NCI-H2196 treated with DMSO at 0.1 percent for 48 hours (cell line): ENCODE results near the gene MACROD2.
"Not testable (repeated sequence)": the region's sequence is repeated elsewhere in the genome, so short reads cannot be mapped to it uniquely, and the experiment has no call there.

Source experiments
- DNase-seq: peaks from one replicate; lab custom pipeline; 2025; ENCODE audit not compliant: unreplicated experiment; lab: John Stamatoyannopoulos, UW

Gene MACROD2

GRCh38 chr20:15930311-15931305, 1935.3 kb downstream of the MACROD2 start:
- peak; percentile 54 for DNase-seq

- no peak for DNase-seq
These were observed 1936.6 kb downstream of the MACROD2 start for GRCh38 chr20:15931897-15932296.

- no peak for DNase-seq
These were observed 1941.9 kb downstream of the MACROD2 start for GRCh38 chr20:15937179-15937578.

GRCh38 chr20:15938847-15939246, 1943.5 kb downstream of the MACROD2 start:
- no peak for DNase-seq

- no peak for DNase-seq
These were observed 1944.8 kb downstream of the MACROD2 start for GRCh38 chr20:15940127-15940526.

GRCh38 chr20:15942130-15942529, 1946.8 kb downstream of the MACROD2 start:
- DNase-seq = no peak

- DNase-seq = no peak
These were observed 1950.0 kb downstream of the MACROD2 start for GRCh38 chr20:15945289-15945688.

- no peak for DNase-seq
These were observed 1954.1 kb downstream of the MACROD2 start for GRCh38 chr20:15949391-15949790.

- no peak for DNase-seq
These were observed 1956.3 kb downstream of the MACROD2 start for GRCh38 chr20:15951658-15952057.

- DNase-seq = no peak
These were observed 1962.8 kb downstream of the MACROD2 start for GRCh38 chr20:15958142-15958541.

- DNase-seq = no peak
These were observed 1969.8 kb downstream of the MACROD2 start for GRCh38 chr20:15965165-15965564.

- no peak for DNase-seq
These were observed 1972.0 kb downstream of the MACROD2 start for GRCh38 chr20:15967334-15967733.

- no peak for DNase-seq
These were observed 1980.9 kb downstream of the MACROD2 start for GRCh38 chr20:15976047-15976736.

GRCh38 chr20:15977026-15977425, 1981.7 kb downstream of the MACROD2 start:
- no peak for DNase-seq

- no peak for DNase-seq
These were observed 1982.4 kb downstream of the MACROD2 start for GRCh38 chr20:15977758-15978157.

GRCh38 chr20:15985494-15986368, 1990.4 kb downstream of the MACROD2 start:
- DNase-seq = not testable (repeated sequence)

GRCh38 chr20:15986690-15987089, 1991.4 kb downstream of the MACROD2 start:
- DNase-seq = no peak

GRCh38 chr20:15991279-15991678, 1996.0 kb downstream of the MACROD2 start:
- DNase-seq = no peak

GRCh38 chr20:15992564-15992963, 1997.2 kb downstream of the MACROD2 start:
- no peak for DNase-seq

- no peak for DNase-seq
These were observed 2004.8 kb downstream of the MACROD2 start for GRCh38 chr20:16000112-16000511.

GRCh38 chr20:16001286-16001685, 2006.0 kb downstream of the MACROD2 start:
- no peak for DNase-seq
